ENCODE results near the gene NSG1. TPM values are rescaled to one million over a fixed set of nuclear protein-coding genes. Genes with fewer than 3 reads are reported as not detected.

Gene NSG1
- total RNA-seq, 1 donor from 2014 or later, result 52.4 TPM

DNA sequence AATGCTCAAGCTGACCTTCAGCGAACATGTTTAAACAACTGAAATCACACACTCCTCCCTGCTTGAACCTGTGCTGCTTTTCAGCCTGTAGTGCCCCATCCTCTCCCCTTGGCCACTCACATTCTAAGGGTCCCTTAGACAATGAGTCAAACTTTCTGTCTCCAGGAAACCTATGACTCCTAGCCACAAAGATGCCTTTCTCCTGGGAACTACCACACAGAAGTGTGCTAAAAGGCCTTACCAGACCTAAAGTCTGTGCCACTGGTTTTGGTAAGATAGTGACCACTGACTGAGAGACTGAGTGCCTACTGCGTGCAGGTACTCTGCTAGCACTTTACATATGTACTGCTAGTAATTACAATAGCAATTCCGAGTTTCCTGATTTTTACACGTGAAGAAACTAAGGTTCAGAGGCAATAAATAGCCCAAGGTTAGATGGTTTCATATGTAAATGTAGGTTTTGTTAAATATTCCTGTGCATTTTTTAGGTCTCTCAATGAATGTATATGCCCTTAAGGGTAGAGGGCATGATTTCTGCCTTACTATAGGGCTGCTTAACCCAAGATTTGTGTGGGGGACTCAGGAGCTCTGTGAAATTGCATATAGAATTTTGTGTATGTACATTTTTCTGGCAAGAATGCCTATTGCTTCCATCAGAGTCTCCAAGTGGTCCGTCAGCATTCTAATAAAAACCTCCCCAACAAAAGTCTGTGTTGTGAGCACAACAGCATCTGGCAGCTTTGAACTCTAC is 71.1 kb downstream of the NSG1 start:
- TF ChIP-seq, protein P1, sequence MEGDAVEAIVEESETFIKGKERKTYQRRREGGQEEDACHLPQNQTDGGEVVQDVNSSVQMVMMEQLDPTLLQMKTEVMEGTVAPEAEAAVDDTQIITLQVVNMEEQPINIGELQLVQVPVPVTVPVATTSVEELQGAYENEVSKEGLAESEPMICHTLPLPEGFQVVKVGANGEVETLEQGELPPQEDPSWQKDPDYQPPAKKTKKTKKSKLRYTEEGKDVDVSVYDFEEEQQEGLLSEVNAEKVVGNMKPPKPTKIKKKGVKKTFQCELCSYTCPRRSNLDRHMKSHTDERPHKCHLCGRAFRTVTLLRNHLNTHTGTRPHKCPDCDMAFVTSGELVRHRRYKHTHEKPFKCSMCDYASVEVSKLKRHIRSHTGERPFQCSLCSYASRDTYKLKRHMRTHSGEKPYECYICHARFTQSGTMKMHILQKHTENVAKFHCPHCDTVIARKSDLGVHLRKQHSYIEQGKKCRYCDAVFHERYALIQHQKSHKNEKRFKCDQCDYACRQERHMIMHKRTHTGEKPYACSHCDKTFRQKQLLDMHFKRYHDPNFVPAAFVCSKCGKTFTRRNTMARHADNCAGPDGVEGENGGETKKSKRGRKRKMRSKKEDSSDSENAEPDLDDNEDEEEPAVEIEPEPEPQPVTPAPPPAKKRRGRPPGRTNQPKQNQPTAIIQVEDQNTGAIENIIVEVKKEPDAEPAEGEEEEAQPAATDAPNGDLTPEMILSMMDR (IDR thresholded peaks at IDR 0.05; ENCODE audit: unreplicated experiment), result no peak
- peaks cover 6% of the 10 kb centered on the region for H3K36me3 Mint-ChIP-seq (ENCODE audit: insufficient read depth)
- H3K27ac Mint-ChIP-seq, result no peak overlapping the region
- H3K27me3 Mint-ChIP-seq, result no peaks in the 10 kb centered on the region
- H3K4me3 Mint-ChIP-seq (ENCODE audit: low read depth), result no peak overlapping the region
- no peaks in the 10 kb centered on the region for H3K9me3 Mint-ChIP-seq (ENCODE audit: low read depth)
- H3K4me1 Mint-ChIP-seq (ENCODE audit: low read depth), result peaks cover 7% of the 10 kb centered on the region
- no peak for DNase-seq (ENCODE audit: low spot score, unreplicated experiment)

DNA sequence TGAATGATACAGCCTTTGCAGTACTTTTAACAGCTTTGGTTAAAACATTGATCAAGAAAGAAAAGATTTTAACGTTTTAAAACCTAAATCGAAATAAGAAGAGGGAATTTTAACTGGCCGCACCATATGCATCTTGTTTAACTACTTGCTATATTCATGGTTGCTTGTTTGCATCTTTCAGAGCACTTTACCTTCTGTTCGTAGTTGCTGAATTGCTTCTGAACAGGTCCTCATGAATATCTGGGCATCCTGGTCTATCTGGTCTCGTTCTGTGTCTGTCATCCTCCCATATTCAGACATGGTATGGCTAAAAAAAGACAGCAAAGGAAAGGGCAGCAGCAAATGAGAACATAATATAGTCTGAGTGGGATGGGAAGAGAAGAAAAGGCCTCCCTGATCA is 72.3 kb downstream of the NSG1 start:
- TF ChIP-seq, protein P1 (IDR thresholded peaks at IDR 0.05; ENCODE audit: unreplicated experiment), result no peak
- H3K9me3 Mint-ChIP-seq (ENCODE audit: low read depth), result no peaks in the 10 kb centered on the region
- no peak overlapping the region for H3K27ac Mint-ChIP-seq
- no peaks in the 10 kb centered on the region for H3K27me3 Mint-ChIP-seq
- no peak for DNase-seq (ENCODE audit: low spot score, unreplicated experiment)
- peaks cover 4% of the 10 kb centered on the region for H3K36me3 Mint-ChIP-seq (ENCODE audit: insufficient read depth)
- peaks cover 7% of the 10 kb centered on the region for H3K4me1 Mint-ChIP-seq (ENCODE audit: low read depth)
- H3K4me3 Mint-ChIP-seq (ENCODE audit: low read depth), result no peak overlapping the region

DNA sequence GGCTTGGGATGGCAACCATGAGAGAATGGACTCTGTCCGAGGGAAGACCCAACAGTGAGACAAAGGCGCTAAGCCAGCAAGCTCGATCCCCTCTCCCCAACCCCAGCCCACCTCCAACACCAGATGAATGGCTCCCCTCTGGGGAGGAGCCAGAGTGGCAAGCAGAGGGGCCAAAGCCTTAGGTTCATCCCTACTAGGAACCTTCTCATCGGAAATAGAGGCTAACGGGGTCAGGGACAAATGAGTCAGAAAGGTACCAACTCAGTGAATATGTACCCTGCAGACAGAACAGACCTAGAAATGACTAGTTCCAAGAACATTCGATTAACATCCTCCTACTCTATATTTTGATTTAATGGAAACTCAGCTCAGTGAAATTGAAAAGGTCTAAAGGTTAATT is 73.9 kb downstream of the NSG1 start:
- Mint-ChIP-seq H3K27ac (no peak overlapping the region), H3K36me3 (ENCODE audit: insufficient read depth) (peaks cover 15% of the 10 kb centered on the region), H3K4me1 (ENCODE audit: low read depth) (peaks cover 7% of the 10 kb centered on the region), H3K9me3 (ENCODE audit: low read depth) (peaks cover 3% of the 10 kb centered on the region), H3K4me3 (ENCODE audit: low read depth) (no peak overlapping the region), H3K27me3 (no peaks in the 10 kb centered on the region)
- no peak for DNase-seq (ENCODE audit: low spot score, unreplicated experiment)
- TF ChIP-seq, protein P1 (IDR thresholded peaks at IDR 0.05; ENCODE audit: unreplicated experiment), result no peak

DNA sequence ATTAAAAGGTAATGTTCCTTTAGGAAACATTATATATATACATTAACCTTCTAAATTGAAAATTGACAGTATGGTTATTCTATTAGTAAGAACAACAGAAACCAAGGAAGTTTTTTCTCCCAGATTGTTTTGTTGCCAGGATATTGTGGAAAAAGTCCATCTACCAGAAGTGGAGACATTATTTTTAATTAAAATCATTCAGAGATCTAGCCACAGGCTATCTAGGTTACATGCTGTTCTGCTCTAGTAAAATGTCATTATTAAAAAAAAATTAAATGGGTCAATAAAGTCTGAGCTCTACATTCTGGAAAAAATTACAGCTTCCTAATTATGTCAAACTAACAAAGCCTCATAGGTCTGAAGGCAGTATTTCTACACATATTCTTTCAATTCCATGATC is 74.3 kb downstream of the NSG1 start:
- H3K4me1 Mint-ChIP-seq (ENCODE audit: low read depth), result peaks cover 7% of the 10 kb centered on the region

DNA sequence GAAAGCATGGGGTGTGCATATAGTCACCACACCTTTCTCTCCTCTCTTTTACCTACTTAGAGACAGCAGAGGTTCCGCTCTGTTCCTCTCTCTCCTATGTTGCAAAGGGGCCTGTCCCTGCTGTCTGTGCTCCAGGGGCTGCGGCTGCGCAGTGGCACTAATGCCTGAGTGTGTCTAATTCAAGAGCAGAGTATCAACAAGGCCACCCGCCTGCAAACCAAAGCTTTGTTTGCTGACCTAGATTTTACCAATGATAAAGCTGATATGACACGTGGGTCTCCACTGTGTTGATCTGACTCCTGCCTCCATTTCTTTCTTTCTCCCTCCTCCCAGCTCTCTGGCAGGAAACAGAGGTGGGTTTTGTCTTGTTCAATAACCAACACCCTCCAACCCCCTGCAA is 74.9 kb downstream of the NSG1 start:
- Mint-ChIP-seq H3K36me3 (ENCODE audit: insufficient read depth) (peaks cover 26% of the 10 kb centered on the region), H3K4me3 (ENCODE audit: low read depth) (no peak overlapping the region), H3K9me3 (ENCODE audit: low read depth) (peaks cover 9% of the 10 kb centered on the region), H3K27ac (no peak overlapping the region), H3K27me3 (no peaks in the 10 kb centered on the region), H3K4me1 (ENCODE audit: low read depth) (peaks cover 7% of the 10 kb centered on the region)
- no peak for DNase-seq (ENCODE audit: low spot score, unreplicated experiment)
- TF ChIP-seq, protein P1 (IDR thresholded peaks at IDR 0.05; ENCODE audit: unreplicated experiment), result no peak

More for the DNA sequence above, 74.3 kb downstream of the NSG1 start:
- no peak for DNase-seq (ENCODE audit: low spot score, unreplicated experiment)
- peaks cover 5% of the 10 kb centered on the region for H3K9me3 Mint-ChIP-seq (ENCODE audit: low read depth)
- H3K27ac Mint-ChIP-seq, result no peak overlapping the region
- TF ChIP-seq, protein P1 (IDR thresholded peaks at IDR 0.05; ENCODE audit: unreplicated experiment), result no peak
- H3K36me3 Mint-ChIP-seq (ENCODE audit: insufficient read depth), result peaks cover 19% of the 10 kb centered on the region
- H3K27me3 Mint-ChIP-seq, result no peaks in the 10 kb centered on the region
- H3K4me3 Mint-ChIP-seq (ENCODE audit: low read depth), result no peak overlapping the region
